ENCODE measurements around the gene MBP.

The MBP gene

DNA sequence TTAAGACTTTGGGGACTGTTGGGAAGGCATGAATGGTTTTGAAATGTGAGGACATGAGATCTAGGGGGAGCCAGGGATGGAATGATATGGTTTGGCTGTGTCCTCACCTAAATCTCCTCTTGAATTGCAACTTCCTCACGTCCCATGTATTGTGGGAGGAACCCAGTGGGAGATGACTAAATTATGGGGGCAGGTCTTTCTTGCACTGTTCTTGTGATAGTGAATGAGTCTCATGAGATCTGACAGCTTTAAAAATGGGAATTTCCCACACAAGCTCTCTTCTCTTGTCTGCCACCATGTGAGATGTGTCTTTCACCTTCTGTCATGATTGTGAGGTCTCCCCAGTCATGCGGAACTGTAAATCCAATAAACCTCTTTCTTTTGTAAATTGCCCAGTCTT, 11.5 kb upstream of the MBP start:
- peaks cover 2% of the 10 kb centered on the region for H3K9me3 ChIP-seq (ENCODE audit: control insufficient read depth, insufficient read depth, low read length)
- no peak overlapping the region for H3K9ac ChIP-seq (ENCODE audit: low read depth, low read length)
- H3K36me3 ChIP-seq (ENCODE audit: insufficient read depth, low read length): no peaks in the 10 kb centered on the region
- H3K4me1 ChIP-seq (ENCODE audit: insufficient read depth, low read length): no peaks in the 10 kb centered on the region

DNA sequence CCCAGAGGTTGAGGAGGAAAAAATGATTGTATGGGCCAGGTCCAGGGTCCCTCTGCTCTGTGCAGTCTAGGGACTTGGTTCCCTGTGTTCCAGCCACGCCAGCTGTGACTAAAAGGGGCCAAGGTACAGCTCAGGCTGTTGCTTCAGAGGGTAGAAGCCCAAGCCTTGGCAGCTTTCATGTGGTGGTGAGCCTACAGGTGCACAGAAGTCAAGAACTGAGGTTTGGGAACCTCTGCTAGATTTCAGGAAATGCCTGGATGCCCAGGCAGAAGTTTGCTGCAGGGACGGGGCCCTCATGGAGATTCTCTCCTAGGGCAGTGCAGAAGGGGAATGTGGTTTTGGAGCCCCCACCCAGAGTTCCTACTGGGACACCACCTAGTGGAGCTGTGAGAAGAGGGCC, 10.6 kb upstream of the MBP start:
- peaks cover 2% of the 10 kb centered on the region for H3K9me3 ChIP-seq (ENCODE audit: control insufficient read depth, insufficient read depth, low read length)
- H3K9ac ChIP-seq (ENCODE audit: low read depth, low read length): no peak overlapping the region
- H3K36me3 ChIP-seq (ENCODE audit: insufficient read depth, low read length): no peaks in the 10 kb centered on the region
- H3K4me1 ChIP-seq (ENCODE audit: insufficient read depth, low read length): no peaks in the 10 kb centered on the region

GRCh38 chr18:77141401-77142118, 9.0 kb upstream of the MBP start:
- no peaks in the 10 kb centered on the region for H3K4me1 ChIP-seq (ENCODE audit: insufficient read depth, low read length)
- no peaks in the 10 kb centered on the region for H3K36me3 ChIP-seq (ENCODE audit: insufficient read depth, low read length)
- peaks cover 2% of the 10 kb centered on the region for H3K9me3 ChIP-seq (ENCODE audit: control insufficient read depth, insufficient read depth, low read length)
- H3K9ac ChIP-seq (ENCODE audit: low read depth, low read length): no peak overlapping the region

DNA sequence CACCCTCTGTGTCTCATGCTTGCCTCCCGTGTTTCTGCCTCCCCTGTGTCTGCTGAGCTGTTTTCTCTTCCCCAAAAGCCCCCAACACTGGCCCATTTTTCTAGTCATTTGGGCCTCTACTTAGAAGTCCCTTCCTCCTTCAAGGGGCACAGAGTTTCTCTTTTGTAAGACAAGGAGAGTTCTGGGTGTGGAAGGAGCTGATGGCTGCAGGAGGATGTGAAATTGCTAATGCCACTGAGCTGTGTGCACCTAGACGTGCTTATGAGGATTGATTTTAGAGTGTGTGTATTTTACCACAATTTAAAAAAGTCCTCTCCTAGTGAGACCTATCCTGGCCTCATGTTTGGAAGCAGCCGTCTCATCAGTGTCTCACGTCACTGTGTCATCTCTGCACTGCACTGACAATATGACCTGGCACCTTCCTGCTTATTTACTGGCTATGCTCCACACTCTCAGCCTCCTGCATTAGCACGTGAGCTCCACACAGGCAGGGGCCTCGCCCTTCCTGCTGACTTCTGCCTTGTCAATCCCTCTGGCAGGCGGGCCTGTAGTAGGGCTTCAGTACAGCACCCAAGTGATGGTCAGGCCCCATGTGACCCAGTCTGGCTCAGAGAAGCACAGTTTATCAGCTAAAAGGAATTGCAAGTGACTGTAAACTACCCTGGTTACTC, 8.0 kb upstream of the MBP start:
- H3K9me3 ChIP-seq (ENCODE audit: control insufficient read depth, insufficient read depth, low read length): peaks cover 2% of the 10 kb centered on the region
- H3K36me3 ChIP-seq (ENCODE audit: insufficient read depth, low read length): no peaks in the 10 kb centered on the region
- no peak overlapping the region for H3K9ac ChIP-seq (ENCODE audit: low read depth, low read length)
- no peaks in the 10 kb centered on the region for H3K4me1 ChIP-seq (ENCODE audit: insufficient read depth, low read length)

GRCh38 chr18:77140030-77140429, 7.4 kb upstream of the MBP start:
- no peaks in the 10 kb centered on the region for H3K36me3 ChIP-seq (ENCODE audit: insufficient read depth, low read length)
- no peak overlapping the region for H3K9ac ChIP-seq (ENCODE audit: low read depth, low read length)
- peaks cover 2% of the 10 kb centered on the region for H3K9me3 ChIP-seq (ENCODE audit: control insufficient read depth, insufficient read depth, low read length)
- H3K4me1 ChIP-seq (ENCODE audit: insufficient read depth, low read length): no peaks in the 10 kb centered on the region

GRCh38 chr18:77139619-77140018, 7.0 kb upstream of the MBP start:
- H3K9ac ChIP-seq (ENCODE audit: low read depth, low read length): no peak overlapping the region
- no peaks in the 10 kb centered on the region for H3K4me1 ChIP-seq (ENCODE audit: insufficient read depth, low read length)
- peaks cover 1% of the 10 kb centered on the region for H3K9me3 ChIP-seq (ENCODE audit: control insufficient read depth, insufficient read depth, low read length)
- H3K36me3 ChIP-seq (ENCODE audit: insufficient read depth, low read length): no peaks in the 10 kb centered on the region

- no peaks in the 10 kb centered on the region for H3K4me1 ChIP-seq (ENCODE audit: insufficient read depth, low read length)
- H3K36me3 ChIP-seq (ENCODE audit: insufficient read depth, low read length): no peaks in the 10 kb centered on the region
- no peak overlapping the region for H3K9ac ChIP-seq (ENCODE audit: low read depth, low read length)
Observed at GRCh38 chr18:77138270-77138669, 5.7 kb upstream of the MBP start.

GRCh38 chr18:77137851-77138250, 5.3 kb upstream of the MBP start:
- H3K9me3 ChIP-seq (ENCODE audit: control insufficient read depth, insufficient read depth, low read length): no peaks in the 10 kb centered on the region
- H3K9ac ChIP-seq (ENCODE audit: low read depth, low read length): no peak overlapping the region
- H3K4me1 ChIP-seq (ENCODE audit: insufficient read depth, low read length): no peaks in the 10 kb centered on the region
- no peaks in the 10 kb centered on the region for H3K36me3 ChIP-seq (ENCODE audit: insufficient read depth, low read length)

More at GRCh38 chr18:77138270-77138669, 5.7 kb upstream of the MBP start:
- no peaks in the 10 kb centered on the region; the same call in 1 of the 2 replicates for H3K9me3 ChIP-seq (ENCODE audit: control insufficient read depth, insufficient read depth, low read length)

DNA sequence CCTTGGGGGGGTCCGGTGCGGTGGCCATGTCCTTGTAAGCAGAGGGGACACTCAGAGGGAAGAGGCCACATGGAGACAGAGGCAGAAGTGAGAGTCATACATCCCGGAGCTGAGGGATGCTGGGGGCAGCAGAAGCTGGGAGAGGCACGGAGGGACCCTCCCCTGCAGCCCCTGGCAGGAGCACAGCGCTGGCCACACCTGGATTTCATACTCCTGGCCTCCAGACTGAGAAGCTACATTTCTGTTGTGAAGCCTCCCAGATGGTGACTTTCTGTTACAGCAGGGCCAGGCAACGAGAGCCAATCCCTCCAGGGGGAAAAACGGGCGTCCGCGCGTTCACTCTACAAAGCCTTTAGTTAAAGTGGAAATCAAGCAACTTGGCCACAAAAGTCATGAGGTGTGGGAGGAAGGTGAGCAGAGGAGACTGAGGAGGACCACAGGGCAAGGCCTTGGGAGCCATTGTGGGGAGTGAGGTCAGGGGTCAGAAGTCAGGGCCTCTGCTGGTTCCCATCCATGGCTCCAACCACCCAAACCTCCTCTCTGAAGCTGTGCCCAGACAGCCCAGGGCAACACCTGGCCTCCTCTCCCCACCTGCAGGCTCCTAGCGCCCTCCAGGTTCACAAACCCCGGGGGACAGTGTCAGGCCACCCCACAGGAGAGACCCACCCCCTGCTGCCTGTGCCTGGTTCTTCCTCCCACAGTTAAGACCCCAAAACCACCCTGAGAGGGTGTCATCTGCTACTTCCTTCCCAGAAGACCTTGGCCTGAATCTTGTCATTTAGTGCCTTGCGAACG, 4.5 kb upstream of the MBP start:
- no peaks in the 10 kb centered on the region for H3K36me3 ChIP-seq (ENCODE audit: insufficient read depth, low read length)
- H3K4me1 ChIP-seq (ENCODE audit: insufficient read depth, low read length): no peaks in the 10 kb centered on the region
- no peaks in the 10 kb centered on the region for H3K9me3 ChIP-seq (ENCODE audit: control insufficient read depth, insufficient read depth, low read length)
- no peak overlapping the region for H3K9ac ChIP-seq (ENCODE audit: low read depth, low read length)

GRCh38 chr18:77136076-77136718, 3.6 kb upstream of the MBP start:
- H3K9me3 ChIP-seq (ENCODE audit: control insufficient read depth, insufficient read depth, low read length): no peaks in the 10 kb centered on the region
- H3K9ac ChIP-seq (ENCODE audit: low read depth, low read length): no peak overlapping the region
- H3K36me3 ChIP-seq (ENCODE audit: insufficient read depth, low read length): no peaks in the 10 kb centered on the region
- H3K4me1 ChIP-seq (ENCODE audit: insufficient read depth, low read length): no peaks in the 10 kb centered on the region

- H3K4me1 ChIP-seq (ENCODE audit: insufficient read depth, low read length): no peaks in the 10 kb centered on the region
- H3K36me3 ChIP-seq (ENCODE audit: insufficient read depth, low read length): no peaks in the 10 kb centered on the region
- no peak overlapping the region for H3K9ac ChIP-seq (ENCODE audit: low read depth, low read length)
- H3K9me3 ChIP-seq (ENCODE audit: control insufficient read depth, insufficient read depth, low read length): no peaks in the 10 kb centered on the region
Observed at GRCh38 chr18:77135339-77136075, 2.9 kb upstream of the MBP start.

DNA sequence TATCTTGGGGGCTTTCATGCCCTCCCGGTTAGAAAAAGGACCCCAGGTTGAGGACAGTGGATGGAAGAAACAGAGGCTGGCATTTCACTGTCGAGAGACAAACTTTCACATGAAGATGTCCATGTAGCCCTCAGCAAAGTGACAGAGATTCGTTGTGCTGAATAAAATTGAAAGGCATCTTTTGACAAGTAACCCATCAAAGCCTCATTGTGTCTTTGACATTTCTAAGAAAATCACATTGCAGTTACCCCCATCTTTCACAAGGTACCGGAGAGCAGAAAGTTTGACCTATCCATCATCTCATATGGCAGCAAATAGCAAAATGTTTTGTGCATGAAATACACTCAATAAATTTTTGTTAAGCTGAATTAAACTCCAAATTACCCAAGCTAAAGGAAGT, 2.0 kb upstream of the MBP start:
- H3K9me3 ChIP-seq (ENCODE audit: control insufficient read depth, insufficient read depth, low read length): no peaks in the 10 kb centered on the region
- no peaks in the 10 kb centered on the region for H3K36me3 ChIP-seq (ENCODE audit: insufficient read depth, low read length)
- no peak overlapping the region for H3K9ac ChIP-seq (ENCODE audit: low read depth, low read length)
- H3K4me1 ChIP-seq (ENCODE audit: insufficient read depth, low read length): no peaks in the 10 kb centered on the region

GRCh38 chr18:77133835-77134496, 1.4 kb upstream of the MBP start:
- no peaks in the 10 kb centered on the region for H3K36me3 ChIP-seq (ENCODE audit: insufficient read depth, low read length)

More at GRCh38 chr18:77133835-77134496, 1.4 kb upstream of the MBP start:
- H3K9ac ChIP-seq (ENCODE audit: low read depth, low read length): peak overlapping the region; percentile 72; the same call in 1 of the 2 replicates
- no peaks in the 10 kb centered on the region for H3K4me1 ChIP-seq (ENCODE audit: insufficient read depth, low read length)
- H3K9me3 ChIP-seq (ENCODE audit: control insufficient read depth, insufficient read depth, low read length): no peaks in the 10 kb centered on the region
